CD4-positive, alpha-beta T cell treated with Interferon gamma for 1 hour (primary cell): ENCODE results near the gene MDFI.

Experiments used
- DNase-seq: peaks from one replicate; pipeline ENCODE4 v3.0.0-alpha.2; 2020

MDFI gene

GRCh38 chr6:41690541-41691330 lies 52.5 kb downstream of the MDFI start:
- no peak for DNase-seq

GRCh38 chr6:41691426-41692079 lies 53.3 kb downstream of the MDFI start:
- no peak for DNase-seq

DNA sequence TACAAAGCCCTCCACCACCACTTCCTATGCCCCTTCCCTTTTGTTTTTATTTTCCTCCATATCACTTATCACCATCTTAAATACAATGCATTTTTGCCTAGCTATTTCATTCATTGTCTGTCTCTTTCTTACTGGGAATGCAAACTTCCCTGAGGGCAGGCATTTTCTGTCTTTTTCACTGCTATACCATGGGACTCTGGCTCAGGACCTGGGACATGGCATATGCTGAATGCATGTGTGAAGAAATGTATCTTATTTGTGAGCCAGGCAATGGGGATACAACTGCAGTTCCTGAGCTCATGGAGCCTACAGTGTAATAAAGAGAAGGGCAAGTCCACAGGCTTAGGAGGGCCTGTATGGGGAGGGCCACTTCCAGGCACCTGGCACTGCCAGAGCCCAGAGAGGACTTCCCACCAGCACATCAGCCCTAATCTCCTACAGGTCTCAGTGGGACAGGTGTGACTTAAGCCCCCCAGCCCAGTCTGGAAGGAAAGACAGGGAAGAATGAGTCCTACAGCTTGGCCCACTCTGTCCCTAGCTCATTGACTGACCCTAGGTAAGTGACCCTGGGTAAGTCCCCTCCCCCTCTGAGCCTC lies 53.9 kb downstream of the MDFI start:
- no peak for DNase-seq

- DNase-seq, result no peak
Measured at GRCh38 chr6:41692730-41693129, 54.5 kb downstream of the MDFI start.

DNA sequence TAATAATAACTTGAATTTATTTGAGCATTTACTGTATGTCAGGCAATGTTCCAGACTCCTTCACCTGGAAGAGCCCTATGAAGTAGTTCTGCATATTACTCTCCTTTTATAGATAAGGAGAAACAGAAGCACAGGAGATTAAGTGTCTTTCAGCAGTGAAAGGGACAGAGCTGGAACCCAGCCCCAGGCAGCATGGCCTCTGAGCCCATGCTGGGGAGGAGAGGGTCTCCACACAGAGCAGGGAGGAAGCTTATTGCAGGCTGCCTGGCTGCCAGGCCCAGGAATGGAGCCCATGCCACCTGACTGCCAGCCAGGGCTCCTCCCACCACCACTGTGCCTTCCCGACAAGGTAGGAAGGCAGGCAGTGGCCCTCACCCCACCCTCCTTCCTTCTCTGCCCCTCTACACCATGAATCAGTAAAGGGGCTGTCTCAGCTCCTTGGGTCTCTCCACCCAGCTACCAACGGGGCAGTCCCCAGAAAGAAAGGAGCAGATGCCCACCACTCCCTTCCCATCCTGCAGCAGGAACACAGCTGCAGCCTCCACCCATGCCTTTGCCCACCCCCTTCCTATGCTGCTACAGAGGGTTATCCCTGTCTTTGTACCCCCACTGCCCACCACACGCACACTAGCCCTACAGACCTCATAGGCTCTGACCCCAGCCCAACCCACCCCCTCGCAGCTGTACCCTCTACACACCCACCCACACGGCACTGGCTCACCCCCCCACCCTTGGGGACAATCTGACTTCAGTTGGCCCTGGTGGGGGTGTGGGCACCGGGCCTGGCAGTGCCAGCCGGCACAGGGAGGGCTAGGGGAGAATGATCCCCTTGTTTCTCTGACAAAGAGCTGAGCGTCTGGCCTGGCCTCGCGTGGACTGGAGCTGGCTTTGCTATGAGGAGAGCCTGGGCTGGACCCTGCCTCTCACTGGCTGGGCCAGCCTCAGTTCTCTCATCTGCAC lies 55.3 kb downstream of the MDFI start:
- no peak for DNase-seq

DNA sequence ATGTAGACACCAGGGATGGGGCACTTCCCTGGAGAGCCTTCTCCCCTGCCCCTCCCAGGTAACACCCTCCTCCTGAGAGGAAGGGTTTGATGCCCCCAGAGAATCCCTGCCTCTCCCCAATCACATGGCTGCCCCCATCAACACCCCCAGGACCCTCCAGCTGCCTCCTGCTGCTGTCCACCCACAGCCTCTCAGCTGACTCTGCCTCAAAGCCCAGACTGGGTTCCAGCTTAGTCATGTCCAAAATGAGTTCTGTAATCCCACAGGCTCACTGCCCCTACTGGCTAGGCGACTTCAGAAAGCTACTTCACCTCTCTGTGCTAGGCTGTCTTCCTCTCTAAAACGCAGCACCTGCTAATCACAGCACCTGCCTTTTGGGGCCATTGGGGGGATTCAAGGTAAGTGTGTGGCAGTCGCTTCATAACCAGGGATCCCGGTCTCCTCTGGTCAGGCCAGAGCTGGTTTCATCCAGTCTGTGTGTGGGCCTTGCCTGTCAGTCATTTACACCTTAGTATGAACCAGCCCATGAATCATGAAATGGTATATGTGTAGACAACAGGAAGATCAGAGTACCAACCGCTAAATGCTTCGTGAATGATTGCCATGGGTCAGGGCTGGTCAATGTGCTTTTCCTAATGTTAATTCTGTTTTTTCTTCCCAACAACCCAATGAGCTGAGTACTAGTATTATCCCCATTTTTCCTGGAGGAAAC lies 56.7 kb downstream of the MDFI start:
- DNase-seq, result no peak

DNA sequence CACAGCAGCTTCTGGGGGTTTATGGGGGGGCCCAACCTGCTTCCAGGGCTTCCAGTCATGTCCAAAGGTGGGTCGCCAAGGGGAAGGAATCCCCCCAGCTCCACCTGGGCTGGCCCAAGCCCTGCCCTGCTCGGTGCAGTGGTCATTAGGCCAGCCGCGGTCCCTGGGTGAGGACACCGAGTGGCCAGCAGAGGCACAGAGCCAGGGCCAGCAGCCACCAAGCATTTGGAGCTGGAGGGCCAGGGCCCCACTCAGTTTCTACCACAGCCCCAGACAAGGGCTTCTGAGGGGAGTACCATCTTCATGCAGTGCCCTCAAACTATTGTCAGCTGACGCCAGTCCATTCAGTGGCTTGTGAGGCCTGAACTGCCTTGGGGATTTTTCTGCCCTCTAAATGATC lies 57.6 kb downstream of the MDFI start:
- no peak for DNase-seq

GRCh38 chr6:41696788-41697187 lies 58.5 kb downstream of the MDFI start:
- no peak for DNase-seq

DNA sequence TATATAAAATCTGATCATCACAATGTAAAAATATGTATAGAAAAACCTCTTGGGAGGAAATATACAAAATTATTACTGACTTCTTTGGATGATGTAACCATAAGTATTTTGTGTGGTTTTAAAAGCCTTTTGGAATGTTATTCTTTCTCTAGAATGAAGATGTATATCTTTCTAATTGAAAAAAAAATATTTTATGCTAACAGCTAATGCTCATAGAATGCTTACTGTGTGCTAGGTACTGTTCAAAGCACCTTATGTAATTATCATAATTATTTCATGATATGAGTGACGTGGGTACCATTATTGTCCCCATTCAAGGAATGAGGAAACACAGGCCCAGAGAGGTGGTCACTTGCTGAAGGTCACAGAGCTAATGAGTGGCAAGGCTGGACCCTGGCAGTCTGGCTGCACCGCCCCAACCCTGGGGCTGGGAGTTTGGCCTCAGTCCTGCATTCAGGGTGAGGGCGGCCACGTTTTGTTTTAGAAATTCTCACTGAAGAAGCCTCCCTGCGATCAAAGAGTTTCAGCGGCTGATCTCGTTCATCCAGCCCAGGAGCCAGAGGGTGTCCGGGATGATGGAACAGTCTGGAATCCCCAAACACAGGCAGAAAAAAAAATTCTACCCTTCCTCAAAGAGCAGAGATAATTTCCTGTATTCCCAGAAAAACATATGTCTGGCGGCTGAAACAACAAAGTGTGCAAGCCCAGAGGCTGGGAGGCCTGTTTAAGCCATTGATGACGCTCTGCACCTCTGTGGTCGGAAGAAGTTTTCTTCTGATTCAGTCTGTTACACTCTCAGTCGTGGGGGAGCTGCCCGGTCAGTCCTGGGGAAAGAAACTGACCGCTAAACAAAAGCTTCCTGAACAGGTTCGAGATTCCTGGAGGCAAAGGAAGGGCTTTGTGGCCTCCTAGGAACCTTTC lies 59.9 kb downstream of the MDFI start:
- DNase-seq, result no peak

DNA sequence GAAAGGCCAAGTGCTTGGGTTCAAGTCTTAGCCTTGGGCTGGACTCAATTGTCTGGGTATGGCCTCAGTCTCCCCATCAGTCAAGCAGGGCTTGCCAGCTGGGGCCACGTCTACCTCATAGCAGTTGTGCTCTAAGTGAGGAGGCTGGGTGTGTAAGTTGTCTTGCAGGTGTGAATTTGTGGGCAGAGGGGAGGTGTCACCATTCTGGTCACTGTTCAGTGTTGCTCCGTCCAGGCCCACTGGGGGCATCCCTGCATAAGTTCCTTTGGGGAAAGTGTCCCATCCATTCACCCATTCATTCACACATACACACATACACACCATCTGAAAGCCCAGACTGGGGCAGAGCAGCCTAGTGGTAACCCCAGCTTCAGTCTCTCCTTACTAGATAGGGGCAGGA lies 60.8 kb downstream of the MDFI start:
- DNase-seq, result no peak

- DNase-seq, result no peak
Measured at GRCh38 chr6:41700463-41701347, 62.4 kb downstream of the MDFI start.

DNA sequence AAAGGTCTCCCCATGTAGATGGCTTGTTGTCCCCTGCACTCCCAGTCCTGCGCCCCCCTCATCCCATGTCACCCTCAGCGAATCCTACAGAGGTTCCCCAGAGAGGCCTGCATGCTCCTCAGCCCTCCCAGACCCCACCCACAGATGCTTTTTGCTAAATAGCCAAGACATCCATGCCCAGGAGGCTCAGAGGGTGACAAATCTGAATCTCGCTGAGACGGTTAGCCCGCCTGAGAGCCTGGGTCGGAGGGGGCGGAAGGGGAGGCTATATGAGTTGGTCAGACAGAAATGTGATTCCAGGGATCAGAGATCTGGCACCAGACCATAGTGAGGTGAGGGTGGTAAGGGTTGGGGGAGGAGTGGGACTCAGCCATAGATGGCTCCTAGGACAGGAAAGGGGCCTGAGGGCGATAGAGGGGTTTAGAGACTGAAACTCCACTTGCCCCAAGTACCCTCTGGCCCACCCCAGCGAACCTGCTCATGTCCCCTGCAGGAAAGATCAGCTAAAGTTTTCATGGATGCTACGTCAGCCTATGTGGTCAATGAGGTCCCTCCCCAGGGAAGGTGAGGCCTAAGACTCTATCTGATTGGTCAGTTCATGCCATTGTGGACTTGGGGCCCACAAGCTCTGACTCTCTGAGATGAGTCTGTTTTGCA lies 63.9 kb downstream of the MDFI start:
- no peak for DNase-seq

GRCh38 chr6:41702771-41703494 lies 64.7 kb downstream of the MDFI start:
- no peak for DNase-seq
